ENCODE results near the gene CELF1. TPM values are rescaled to one million over a fixed set of nuclear protein-coding genes. Genes with fewer than 3 reads are reported as not detected.
"Not testable (repeated sequence)": the region's sequence is repeated elsewhere in the genome, so short reads cannot be mapped to it uniquely, and the experiment has no call there.

Gene CELF1
- total RNA-seq, 4 donors from 2014 or later = 82.2 to 146 (median 106) TPM

GRCh38 chr11:47550288-47551047, 2.5 kb downstream of the CELF1 start:
- 77 to 79% methylated on average over 7 to 8 of the region's 10 CpGs for WGBS, 2 donors (ENCODE audit: low coverage in 1 of 2)
- Histone ChIP-seq H3K36me3 (no peaks in the 10 kb centered on the region), H3K4me1 (peaks cover 2 to 71% (median 18%) of the 10 kb centered on the region in 3 donors), H3K27me3 (no peaks in the 10 kb centered on the region), H3K27ac (peak overlapping the region in 2 of 4 donors; percentile 91 to 93), H3K4me3 (no peak overlapping the region), H3K9me3 (no peaks in the 10 kb centered on the region)
- ATAC-seq = no peak
- TF ChIP-seq CTCF (IDR thresholded peaks at IDR 0.05) (no peak), POLR2AphosphoS5 (IDR thresholded peaks at IDR 0.05) (no peak), EP300 (IDR thresholded peaks at IDR 0.05) (no peak)

GRCh38 chr11:47546274-47546673, 6.7 kb downstream of the CELF1 start:
- not testable (repeated sequence) for H3K4me3 ChIP-seq, H3K27me3 ChIP-seq, H3K27ac ChIP-seq, H3K9me3 ChIP-seq, H3K36me3 ChIP-seq, ATAC-seq
- WGBS, 2 donors (ENCODE audit: low coverage in 1 of 2) = no CpG with 5 or more reads among the region's 7 CpGs
- H3K4me1 ChIP-seq = peaks cover 4 to 89% (median 12%) of the 10 kb centered on the region in 3 donors

GRCh38 chr11:47545298-47545697, 7.6 kb downstream of the CELF1 start:
- Histone ChIP-seq H3K4me3 (no peak overlapping the region), H3K4me1 (peaks cover 8 to 89% (median 10%) of the 10 kb centered on the region in 3 donors), H3K27ac (no peak overlapping the region), H3K9me3 (no peaks in the 10 kb centered on the region), H3K36me3 (peaks cover 0 to 3% of the 10 kb centered on the region in 2 donors), H3K27me3 (no peaks in the 10 kb centered on the region)
- no peak for ATAC-seq
- WGBS, 2 donors (ENCODE audit: low coverage in 1 of 2) = 100% methylated on average over 6 of the region's 6 CpGs; no CpG with 5 or more reads in 1 of the 2 donors
- TF ChIP-seq POLR2A (IDR thresholded peaks at IDR 0.05) (no peak), POLR2AphosphoS5 (IDR thresholded peaks at IDR 0.05) (no peak), CTCF (IDR thresholded peaks at IDR 0.05) (no peak), EP300 (IDR thresholded peaks at IDR 0.05) (no peak)

- no peak for ATAC-seq
- Histone ChIP-seq H3K27me3 (no peaks in the 10 kb centered on the region), H3K27ac (peak overlapping the region in 2 of 4 donors; percentile 41 to 44), H3K9me3 (no peaks in the 10 kb centered on the region), H3K4me1 (peaks cover 11 to 91% (median 23%) of the 10 kb centered on the region in 3 donors), H3K4me3 (no peak overlapping the region), H3K36me3 (peaks cover 0 to 6% of the 10 kb centered on the region in 2 donors)
- 85 to 100% methylated on average over 1 to 2 of the region's 2 CpGs for WGBS, 2 donors (ENCODE audit: low coverage in 1 of 2)
- TF ChIP-seq POLR2A (IDR thresholded peaks at IDR 0.05) = no peak
- TF ChIP-seq EP300 (IDR thresholded peaks at IDR 0.05) = no peak
- no peak for TF ChIP-seq CTCF (IDR thresholded peaks at IDR 0.05)
- TF ChIP-seq POLR2AphosphoS5 (IDR thresholded peaks at IDR 0.05) = no peak
Observed at GRCh38 chr11:47541070-47541469, 11.9 kb downstream of the CELF1 start.

- peak overlapping the region in 2 of 4 donors; percentile 0 to 41 for H3K27ac ChIP-seq
- H3K4me3 ChIP-seq = no peak overlapping the region
- peaks cover 11 to 96% (median 32%) of the 10 kb centered on the region in 3 donors for H3K4me1 ChIP-seq
- TF ChIP-seq CTCF (IDR thresholded peaks at IDR 0.05) = no peak
- no peak for TF ChIP-seq POLR2AphosphoS5 (IDR thresholded peaks at IDR 0.05)
- TF ChIP-seq EP300 (IDR thresholded peaks at IDR 0.05) = no peak
- TF ChIP-seq POLR2A (IDR thresholded peaks at IDR 0.05) = no peak
- no peaks in the 10 kb centered on the region for H3K27me3 ChIP-seq
- ATAC-seq = no peak
- WGBS, 2 donors (ENCODE audit: low coverage in 1 of 2) = 46 to 47% methylated on average over 2 of the region's 2 CpGs
- H3K36me3 ChIP-seq = peaks cover 0 to 6% of the 10 kb centered on the region in 2 donors
- no peaks in the 10 kb centered on the region for H3K9me3 ChIP-seq
Observed at GRCh38 chr11:47539681-47540039, 13.3 kb downstream of the CELF1 start.

Measured in gastroesophageal sphincter (tissue), 4 donors.